OCI-LY7 (cell line): ENCODE measurements around the gene S100A7. TPM values are rescaled to one million over a fixed set of nuclear protein-coding genes. Genes with fewer than 3 reads are reported as not detected.
"Not testable (repeated sequence)": the region's sequence is repeated elsewhere in the genome, so short reads cannot be mapped to it uniquely, and the experiment has no call there.

Source experiments
- BruUV-seq: library from RNA; stranded (reverse); fragments of 400-500 nt; replicated peaks from 2 replicates; lab custom pipeline; 2021; lab: Mats Ljungman, UMichigan
- CTCF ChIA-PET: fragments of 300-600 bp; sonication (Branson Sonifier 250); formaldehyde crosslinking; loops from one replicate; lab custom pipeline; 2022; ENCODE audit warnings: antibody characterized with exemption; ENCODE audit not compliant: unreplicated experiment; lab: Charles Lee
- POLR2A ChIA-PET: fragments of 300-600 bp; sonication (Branson Sonifier 250); formaldehyde crosslinking; loops from one replicate; lab custom pipeline; 2022; ENCODE audit warnings: antibody characterized with exemption; lab: Charles Lee
- DNase-seq: peaks from one replicate; pipeline ENCODE4 v3.0.0-alpha.2; 2015; ENCODE audit warnings: low spot score
- H2AFZ ChIP-seq: fragments of 200-600 bp; sonication (generic), shearing (Covaris generic); 2 replicates; pipeline ENCODE4 v1.6.1; 2014; ENCODE audit warnings: mild to moderate bottlenecking, antibody characterized with exemption, low read length, moderate library complexity
- H3K27ac ChIP-seq: fragments of 200-600 bp; sonication (generic); 2 replicates; pipeline ENCODE4 v1.5.1; 2014; ENCODE audit warnings: mixed run types, low read depth, mild to moderate bottlenecking, moderate library complexity, low read length, inconsistent platforms; ENCODE audit not compliant: poor library complexity, severe bottlenecking
- H3K36me3 ChIP-seq: fragments of 200-600 bp; sonication (generic); 2 replicates; pipeline ENCODE4 v1.6.1; 2014; ENCODE audit warnings: mild to moderate bottlenecking, antibody characterized with exemption, low read length, moderate library complexity, mixed read lengths; ENCODE audit not compliant: insufficient read depth
- H3K4me1 ChIP-seq: fragments of 200-600 bp; sonication (generic); 2 replicates; pipeline ENCODE4 v1.5.1; 2014; ENCODE audit warnings: mild to moderate bottlenecking, low read length; ENCODE audit not compliant: insufficient read depth, poor library complexity, severe bottlenecking
- H3K4me2 ChIP-seq: fragments of 200-600 bp; sonication (generic); 2 replicates; pipeline ENCODE4 v1.6.1; 2014; ENCODE audit warnings: mild to moderate bottlenecking, low read length
- H3K4me3 ChIP-seq: fragments of 200-600 bp; sonication (generic); 2 replicates; pipeline ENCODE4 v1.5.1; 2014; ENCODE audit warnings: mild to moderate bottlenecking, low read depth, low read length; ENCODE audit not compliant: poor library complexity, severe bottlenecking
- H3K79me2 ChIP-seq: fragments of 200-600 bp; sonication (generic); 2 replicates; pipeline ENCODE4 v1.6.1; 2016; ENCODE audit warnings: low read depth, mild to moderate bottlenecking, low read length, moderate library complexity, mixed read lengths; ENCODE audit not compliant: insufficient read depth
- H3K9me2 ChIP-seq: fragments of 200-600 bp; sonication (generic); 2 replicates; pipeline ENCODE4 v1.6.1; 2016; ENCODE audit warnings: mild to moderate bottlenecking, low read length, mixed read lengths; ENCODE audit not compliant: insufficient read depth
- H3K9me3 ChIP-seq: fragments of 200-600 bp; sonication (generic); 2 replicates; pipeline ENCODE4 v1.6.1; 2014; ENCODE audit warnings: mild to moderate bottlenecking, mixed run types, low read length, mixed read lengths
- H4K20me1 ChIP-seq: fragments of 200-600 bp; sonication (generic); 2 replicates; pipeline ENCODE4 v1.6.1; 2014; ENCODE audit warnings: mild to moderate bottlenecking, antibody characterized with exemption, low read length, moderate library complexity, mixed read lengths; ENCODE audit not compliant: insufficient read depth
- EZH2phosphoT487 ChIP-seq: fragments of 200-600 bp; sonication (generic); IDR thresholded peaks from 2 replicates; pipeline ENCODE4 v1.6.1; 2018; ENCODE audit warnings: low read depth, borderline replicate concordance, mild to moderate bottlenecking, mixed run types, antibody characterized with exemption, low read length, moderate library complexity, mixed read lengths
- intact Hi-C: fragments of 100-400 bp; cut with micrococcal nuclease; formaldehyde crosslinking; loops from one replicate; pipeline ENCODE4 v1.10.0; 2022; ENCODE audit not compliant: unreplicated experiment
- total RNA-seq, 2 experiments: library from RNA; depleted of rRNA in 1 of 2; stranded (reverse); fragments of >200 nt in 1 of 2; shearing (Covaris generic) in 1 of 2; gene quantifications; 2 replicates each; pipeline ENCODE4 v1.2.3, GENCODE V29; 2014 to 2022
- TF ChIP-seq, protein P1 (sequence below): fragments of 200-600 bp; sonication (generic); conservative IDR thresholded peaks from 2 replicates; pipeline ENCODE4 v1.5.1; 2014; ENCODE audit warnings: mild to moderate bottlenecking, antibody characterized with exemption, low read length, moderate library complexity, mixed read lengths

S100A7 gene
- total RNA-seq, 2 experiments from 2014 or later: not detected

GRCh38 chr1:153417136-153417888 is 43.1 kb downstream of the S100A7 start:
- Histone ChIP-seq H3K4me3 (no peak overlapping the region), H4K20me1 (no peaks in the 10 kb centered on the region), H3K9me3 (no peaks in the 10 kb centered on the region), H3K79me2 (no peaks in the 10 kb centered on the region), H2AFZ (no peak overlapping the region), H3K36me3 (no peaks in the 10 kb centered on the region), H3K4me1 (no peaks in the 10 kb centered on the region), H3K27ac (no peak overlapping the region), H3K4me2 (no peak overlapping the region), H3K9me2 (no peaks in the 10 kb centered on the region)
- intact Hi-C loops: no loop called here
- no TSS peak for BruUV-seq
- TF ChIP-seq, protein P1, sequence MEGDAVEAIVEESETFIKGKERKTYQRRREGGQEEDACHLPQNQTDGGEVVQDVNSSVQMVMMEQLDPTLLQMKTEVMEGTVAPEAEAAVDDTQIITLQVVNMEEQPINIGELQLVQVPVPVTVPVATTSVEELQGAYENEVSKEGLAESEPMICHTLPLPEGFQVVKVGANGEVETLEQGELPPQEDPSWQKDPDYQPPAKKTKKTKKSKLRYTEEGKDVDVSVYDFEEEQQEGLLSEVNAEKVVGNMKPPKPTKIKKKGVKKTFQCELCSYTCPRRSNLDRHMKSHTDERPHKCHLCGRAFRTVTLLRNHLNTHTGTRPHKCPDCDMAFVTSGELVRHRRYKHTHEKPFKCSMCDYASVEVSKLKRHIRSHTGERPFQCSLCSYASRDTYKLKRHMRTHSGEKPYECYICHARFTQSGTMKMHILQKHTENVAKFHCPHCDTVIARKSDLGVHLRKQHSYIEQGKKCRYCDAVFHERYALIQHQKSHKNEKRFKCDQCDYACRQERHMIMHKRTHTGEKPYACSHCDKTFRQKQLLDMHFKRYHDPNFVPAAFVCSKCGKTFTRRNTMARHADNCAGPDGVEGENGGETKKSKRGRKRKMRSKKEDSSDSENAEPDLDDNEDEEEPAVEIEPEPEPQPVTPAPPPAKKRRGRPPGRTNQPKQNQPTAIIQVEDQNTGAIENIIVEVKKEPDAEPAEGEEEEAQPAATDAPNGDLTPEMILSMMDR: no peak
- no peak for TF ChIP-seq EZH2phosphoT487
- CTCF ChIA-PET: no interaction called here
- POLR2A ChIA-PET: no interaction called here
- DNase-seq: no peak

DNA sequence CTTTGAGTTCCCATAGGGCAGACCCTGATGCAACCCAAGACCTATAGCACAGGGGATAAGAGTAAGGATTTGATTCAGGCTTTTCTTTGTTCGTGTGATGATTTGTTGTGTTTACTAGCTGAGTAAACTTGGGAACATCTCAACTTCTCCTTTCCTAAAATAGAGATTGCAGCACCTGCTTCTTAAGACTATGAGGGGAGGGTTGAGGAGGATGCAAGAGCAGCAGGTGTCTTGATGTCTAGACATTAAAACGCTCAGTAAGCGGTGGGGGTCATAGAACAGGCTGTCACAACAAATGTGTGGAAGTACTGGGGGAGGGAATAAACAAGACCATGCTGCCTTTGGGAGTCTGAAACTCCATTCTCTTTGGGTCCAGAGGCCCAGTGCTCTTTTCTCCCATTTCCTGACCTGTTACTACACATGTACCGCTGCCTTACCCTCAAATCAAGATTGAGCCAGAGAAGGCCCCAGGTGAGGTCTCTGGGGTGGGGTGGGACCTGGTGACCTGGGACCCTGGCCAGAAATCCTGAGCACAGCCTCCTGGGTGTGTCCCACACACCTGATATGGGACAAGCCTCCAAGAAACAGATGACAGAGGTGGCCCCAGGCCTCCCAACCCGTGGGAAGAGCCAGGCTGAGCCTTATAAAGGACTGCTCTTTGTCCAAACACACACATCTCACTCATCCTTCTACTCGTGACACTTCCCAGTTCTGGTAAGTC is 44.4 kb downstream of the S100A7 start, which contains the start of gene S100A7A:
TSS of gene S100A7A (plus strand) at position 671 of the 721 bp plus-strand sequence. CDS start 1,563 bp downstream, outside the sequence.
- H3K27ac ChIP-seq: no peak within 1 kb of the TSS
- H4K20me1 ChIP-seq: no peaks in the 10 kb centered on the region
- no TSS peak for BruUV-seq
- H3K36me3 ChIP-seq: no peaks in the 10 kb centered on the region
- no peaks in the 10 kb centered on the region for H3K4me1 ChIP-seq
- TF ChIP-seq EZH2phosphoT487: no peak
- TF ChIP-seq, protein P1: no peak
- no peaks in the 10 kb centered on the region for H3K9me3 ChIP-seq
- intact Hi-C loops: no loop called here
- ChIA-PET POLR2A (no interaction called here), CTCF (no interaction called here)
- H3K79me2 ChIP-seq: no peaks in the 10 kb centered on the region
- H3K9me2 ChIP-seq: no peaks in the 10 kb centered on the region
- H3K4me2 ChIP-seq: no peak within 1 kb of the TSS
- DNase-seq: no peak
- H3K4me3 ChIP-seq: no peak within 1 kb of the TSS
- no peak within 1 kb of the TSS for H2AFZ ChIP-seq

DNA sequence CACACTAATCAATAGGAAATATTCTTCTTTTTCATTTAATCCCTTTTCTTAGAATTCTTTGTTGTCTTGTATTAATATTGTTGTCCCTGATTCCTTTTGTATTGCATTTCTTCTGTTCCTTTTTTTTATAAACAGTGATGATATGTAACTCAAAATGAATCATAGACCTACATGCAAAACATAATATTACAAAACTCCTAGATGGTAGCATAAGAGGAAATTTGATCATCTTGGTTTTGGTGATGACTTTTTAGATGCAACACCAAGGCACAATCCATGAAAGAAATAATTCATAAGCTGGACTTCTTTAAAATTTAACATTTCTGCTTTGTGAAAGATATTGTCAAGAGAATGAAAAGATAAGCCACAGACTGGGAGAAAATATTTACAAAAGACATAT is 46.5 kb downstream of the S100A7 start:
- H3K36me3 ChIP-seq, H3K79me2 ChIP-seq, H3K9me3 ChIP-seq, POLR2A ChIA-PET, H3K27ac ChIP-seq, H3K4me2 ChIP-seq, H3K4me1 ChIP-seq, H2AFZ ChIP-seq, DNase-seq, BruUV-seq, H3K4me3 ChIP-seq, H4K20me1 ChIP-seq, H3K9me2 ChIP-seq, CTCF ChIA-PET, intact Hi-C loops: not testable (repeated sequence)

Other genes starting within 250 kb of the S100A7 start
- not detected in 2 replicates for gene PRR9, start 243.1 kb downstream of the S100A7 start, total RNA-seq (2014; rRNA removed; shearing (Covaris generic))
- gene PRR9, start 243.1 kb downstream of the S100A7 start, total RNA-seq (2022): not detected in 2 replicates
- gene LORICRIN, start 201.0 kb downstream of the S100A7 start, total RNA-seq (2014; rRNA removed; shearing (Covaris generic)): not detected in 2 replicates
- gene LORICRIN, start 201.0 kb downstream of the S100A7 start, total RNA-seq (2022): not detected in 2 replicates
- not detected in 2 replicates for gene PGLYRP3, start 147.7 kb downstream of the S100A7 start, total RNA-seq (2014; rRNA removed; shearing (Covaris generic))
- gene PGLYRP3, start 147.7 kb downstream of the S100A7 start, total RNA-seq (2022): not detected in 2 replicates
- gene PGLYRP4, start 111.8 kb downstream of the S100A7 start, total RNA-seq (2014; rRNA removed; shearing (Covaris generic)): not detected in 2 replicates
- not detected in 2 replicates for gene PGLYRP4, start 111.8 kb downstream of the S100A7 start, total RNA-seq (2022)
- gene S100A9, start 102.8 kb downstream of the S100A7 start, total RNA-seq (2014; rRNA removed; shearing (Covaris generic)): not detected in 2 replicates
- gene S100A9, start 102.8 kb downstream of the S100A7 start, total RNA-seq (2022): not detected in 2 replicates
- not detected in 2 replicates for gene S100A12, start 85.0 kb downstream of the S100A7 start, total RNA-seq (2014; rRNA removed; shearing (Covaris generic))
- gene S100A12, start 85.0 kb downstream of the S100A7 start, total RNA-seq (2022): not detected in 2 replicates
- gene S100A8, start 69.6 kb downstream of the S100A7 start, total RNA-seq (2014; rRNA removed; shearing (Covaris generic)): not detected in 2 replicates
- gene S100A8, start 69.6 kb downstream of the S100A7 start, total RNA-seq (2022): not detected in 2 replicates
- not detected in 2 replicates for gene S100A7A, start 44.1 kb downstream of the S100A7 start, total RNA-seq (2014; rRNA removed; shearing (Covaris generic))
- not detected in 2 replicates for gene S100A7A, start 44.1 kb downstream of the S100A7 start, total RNA-seq (2022)
- not detected in 2 replicates for gene S100A6, start 75.3 kb upstream of the S100A7 start, total RNA-seq (2014; rRNA removed; shearing (Covaris generic))
- gene S100A6, start 75.3 kb upstream of the S100A7 start, total RNA-seq (2022): not detected in 2 replicates
- not detected in 2 replicates for gene S100A5, start 80.3 kb upstream of the S100A7 start, total RNA-seq (2014; rRNA removed; shearing (Covaris generic))
- not detected in 2 replicates for gene S100A5, start 80.3 kb upstream of the S100A7 start, total RNA-seq (2022)
- gene S100A4, start 85.2 kb upstream of the S100A7 start, total RNA-seq (2014; rRNA removed; shearing (Covaris generic)): 1.6 and 3.6 TPM in 2 replicates
- gene S100A4, start 85.2 kb upstream of the S100A7 start, total RNA-seq (2022): 0.53 and 1.9 TPM in 2 replicates
- not detected in 2 replicates for gene S100A3, start 88.6 kb upstream of the S100A7 start, total RNA-seq (2014; rRNA removed; shearing (Covaris generic))
- not detected in 2 replicates for gene S100A3, start 88.6 kb upstream of the S100A7 start, total RNA-seq (2022)
- not detected in 2 replicates for gene S100A2, start 105.2 kb upstream of the S100A7 start, total RNA-seq (2014; rRNA removed; shearing (Covaris generic))
- gene S100A2, start 105.2 kb upstream of the S100A7 start, total RNA-seq (2022): 1.4 TPM in 1 of 2 replicates, not detected in the other
- gene S100A16, start 152.5 kb upstream of the S100A7 start, total RNA-seq (2014; rRNA removed; shearing (Covaris generic)): not detected in 2 replicates
- gene S100A16, start 152.5 kb upstream of the S100A7 start, total RNA-seq (2022): 0.33 TPM in 1 of 2 replicates, not detected in the other
- gene S100A14, start 155.7 kb upstream of the S100A7 start, total RNA-seq (2014; rRNA removed; shearing (Covaris generic)): not detected in 2 replicates
- gene S100A14, start 155.7 kb upstream of the S100A7 start, total RNA-seq (2022): not detected in 2 replicates
- 2.7 and 4.8 TPM in 2 replicates for gene S100A13, start 166.9 kb upstream of the S100A7 start, total RNA-seq (2014; rRNA removed; shearing (Covaris generic))
- gene S100A13, start 166.9 kb upstream of the S100A7 start, total RNA-seq (2022): 6.9 and 10.3 TPM in 2 replicates
- gene S100A1, start 167.8 kb upstream of the S100A7 start, total RNA-seq (2014; rRNA removed; shearing (Covaris generic)): not detected in 2 replicates
- gene S100A1, start 167.8 kb upstream of the S100A7 start, total RNA-seq (2022): not detected in 2 replicates
- gene CHTOP, start 173.4 kb upstream of the S100A7 start, total RNA-seq (2014; rRNA removed; shearing (Covaris generic)): 70.9 and 85.3 TPM in 2 replicates
- 106 and 107 TPM in 2 replicates for gene CHTOP, start 173.4 kb upstream of the S100A7 start, total RNA-seq (2022)
- 33.2 and 44.5 TPM in 2 replicates for gene SNAPIN, start 198.1 kb upstream of the S100A7 start, total RNA-seq (2014; rRNA removed; shearing (Covaris generic))
- gene SNAPIN, start 198.1 kb upstream of the S100A7 start, total RNA-seq (2022): 31.1 and 33.7 TPM in 2 replicates
- gene ILF2, start 210.3 kb upstream of the S100A7 start, total RNA-seq (2014; rRNA removed; shearing (Covaris generic)): 287 and 300 TPM in 2 replicates
- 319 and 334 TPM in 2 replicates for gene ILF2, start 210.3 kb upstream of the S100A7 start, total RNA-seq (2022)
- gene NPR1, start 218.0 kb upstream of the S100A7 start, total RNA-seq (2014; rRNA removed; shearing (Covaris generic)): 0.03 TPM in 1 of 2 replicates, not detected in the other
- not detected in 2 replicates for gene NPR1, start 218.0 kb upstream of the S100A7 start, total RNA-seq (2022)